Retinal pigment epithelial cell (primary cell): Measurements from ENCODE around the gene CLEC16A.
A peak's percentile ranks its signal among the peaks of the same experiment; 100 is the strongest.
"Not testable (repeated sequence)": the region's sequence is repeated elsewhere in the genome, so short reads cannot be mapped to it uniquely, and the experiment has no call there.

Experiments
- DNase-seq: peaks from one replicate; pipeline ENCODE4 v3.0.0-alpha.2; 2010; ENCODE audit warnings: low read depth
- H3K4me3 ChIP-seq: 2 replicates; pipeline ENCODE4 v1.5.1; 2011; ENCODE audit warnings: mild to moderate bottlenecking, low read length, control low read depth, moderate library complexity
- CTCF ChIP-seq: conservative IDR thresholded peaks from 2 replicates; pipeline ENCODE4 v1.5.1; 2011; ENCODE audit warnings: low read depth, low read length, control low read depth, inconsistent platforms

Gene CLEC16A

GRCh38 chr16:11213373-11213772 is 269.0 kb downstream of the CLEC16A start:
- H3K4me3 ChIP-seq = no peak overlapping the region
- TF ChIP-seq CTCF = no peak
- DNase-seq = no peak

GRCh38 chr16:11213799-11214198 is 269.4 kb downstream of the CLEC16A start:
- TF ChIP-seq CTCF = no peak
- no peak overlapping the region for H3K4me3 ChIP-seq

DNA sequence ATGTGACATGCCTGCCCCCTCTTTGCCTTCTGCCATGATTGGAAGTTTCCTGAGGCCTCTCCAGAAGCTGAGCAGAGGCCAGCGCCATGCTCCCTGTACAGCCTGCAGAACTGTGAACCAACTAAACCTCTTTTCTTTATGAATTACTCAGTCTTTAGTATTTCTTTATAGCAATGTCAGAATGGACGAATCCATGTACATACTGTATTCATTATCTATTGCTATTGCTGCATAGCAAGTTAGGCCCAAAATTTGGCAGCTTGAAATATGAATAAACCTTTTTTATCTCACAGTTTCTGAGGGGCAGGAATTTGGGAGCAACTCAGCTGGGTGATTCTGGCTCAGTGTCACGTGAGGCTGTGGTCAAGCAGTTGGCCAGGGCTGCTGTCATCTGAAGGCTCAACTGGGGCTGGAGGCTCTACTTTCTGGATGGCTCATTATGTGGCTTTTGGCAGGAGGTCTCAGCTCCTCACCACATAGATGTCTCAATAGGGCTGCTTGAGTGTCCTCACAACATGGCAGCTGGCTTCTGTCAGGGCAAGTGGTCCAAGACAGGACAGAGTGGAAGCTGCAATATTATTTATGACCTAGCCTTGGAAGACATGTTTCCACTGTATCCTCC is 271.7 kb downstream of the CLEC16A start:
- no peak for DNase-seq
- no peak overlapping the region for H3K4me3 ChIP-seq
- no peak for TF ChIP-seq CTCF

More at GRCh38 chr16:11213799-11214198, 269.4 kb downstream of the CLEC16A start:
- DNase-seq = no peak

- no peak overlapping the region for H3K4me3 ChIP-seq
- DNase-seq = no peak
- TF ChIP-seq CTCF = no peak
These were observed 273.6 kb downstream of the CLEC16A start for GRCh38 chr16:11217651-11218603.

- no peak for DNase-seq
- TF ChIP-seq CTCF = peak; percentile 57
- H3K4me3 ChIP-seq = no peak overlapping the region
These were observed 274.2 kb downstream of the CLEC16A start for GRCh38 chr16:11218604-11218962.

GRCh38 chr16:11219178-11219577 is 274.8 kb downstream of the CLEC16A start:
- H3K4me3 ChIP-seq = no peak overlapping the region
- DNase-seq = no peak
- no peak for TF ChIP-seq CTCF

DNA sequence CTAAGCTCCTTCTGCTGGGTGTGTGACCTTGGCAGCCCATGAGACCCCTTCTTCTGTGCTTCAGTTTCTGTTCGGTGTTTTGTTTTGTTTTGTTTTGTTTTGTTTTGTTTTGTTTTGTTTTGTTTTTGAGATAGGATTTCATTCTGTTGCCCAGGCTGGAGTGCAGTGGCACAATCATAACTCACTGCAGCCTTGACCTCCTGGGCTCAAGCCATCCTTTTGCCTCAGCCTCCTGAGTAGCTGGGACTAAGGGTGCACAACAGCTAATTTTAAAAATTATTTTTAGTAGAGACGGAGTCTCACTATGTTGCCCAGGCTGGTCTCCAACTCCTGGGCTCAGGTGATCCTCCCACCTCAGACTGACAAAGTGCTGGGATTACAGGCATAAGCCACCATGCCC is 276.1 kb downstream of the CLEC16A start:
- not testable (repeated sequence) for DNase-seq, H3K4me3 ChIP-seq
